AG08395 (cell line): ENCODE data around the gene OR5B12.
"Not testable (repeated sequence)": the region's sequence is repeated elsewhere in the genome, so short reads cannot be mapped to it uniquely, and the experiment has no call there.

Experiments
- DNase-seq: peaks from one replicate; pipeline ENCODE4 v3.0.0; 2012; ENCODE audit warnings: mixed read lengths, low spot score

The OR5B12 gene

DNA sequence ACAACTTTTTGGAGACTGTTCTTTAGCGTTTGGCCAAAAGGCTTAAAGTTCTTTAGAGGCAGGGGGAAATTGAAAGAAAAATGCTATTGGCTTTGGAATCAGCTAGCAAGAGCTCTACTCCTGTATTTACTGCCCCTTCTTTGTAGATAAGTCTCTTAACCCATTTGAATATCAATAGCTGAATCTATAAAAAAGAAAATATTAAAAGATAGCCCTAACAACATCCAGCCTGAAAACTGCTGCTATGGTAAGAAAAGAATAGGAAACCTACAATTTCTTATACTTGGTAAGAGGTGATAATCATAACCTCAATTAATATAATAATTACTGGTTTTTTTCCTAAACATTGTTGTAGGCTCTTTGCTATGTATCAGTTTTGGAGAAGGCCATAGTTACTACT, at the start of gene OR5B12:
OR5B12 (minus strand) TSS at position 101 of the 400 bp plus-strand sequence. CDS start 2,085 bp downstream, outside the sequence.
- DNase-seq, result no peak

GRCh38 chr11:58490827-58491226, 48.8 kb upstream of the OR5B12 start:
- DNase-seq, result no peak

DNA sequence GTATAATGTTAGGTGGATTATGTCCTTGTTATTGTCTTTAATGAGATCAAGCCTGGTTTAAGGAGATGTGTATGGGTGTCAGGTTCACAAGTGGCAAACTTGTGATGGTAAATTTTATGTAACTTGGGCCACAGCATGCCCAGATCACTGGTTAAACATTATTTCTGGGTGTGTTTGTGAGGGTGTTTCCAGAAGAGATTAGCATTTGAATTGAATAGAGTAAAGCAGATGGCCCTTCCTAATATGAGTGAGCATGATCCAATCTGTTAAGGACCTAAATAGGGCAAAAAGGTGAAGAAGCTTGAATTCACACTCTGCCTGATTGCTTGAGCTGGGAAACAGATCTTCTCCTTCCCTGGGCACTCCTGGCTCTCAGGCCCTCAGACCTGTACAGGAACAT, 45.1 kb upstream of the OR5B12 start:
- no peak for DNase-seq

DNA sequence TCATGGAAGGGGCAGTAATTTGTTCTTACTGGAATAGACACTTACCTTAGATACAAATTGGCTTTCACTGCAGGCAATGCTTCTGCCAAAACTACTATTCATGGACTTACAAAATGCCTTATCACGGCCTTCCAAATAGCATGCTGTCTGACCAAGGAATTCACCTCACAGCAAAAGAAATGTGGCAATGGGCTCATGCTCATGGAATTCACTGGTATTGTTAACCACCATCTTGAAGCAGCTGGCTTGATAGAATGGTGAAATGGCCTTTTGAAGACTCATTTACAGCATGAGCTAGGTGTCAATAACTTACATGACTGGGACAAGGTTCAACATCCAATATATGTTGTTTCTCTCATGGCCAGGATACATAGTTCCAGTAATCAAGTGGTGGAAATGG, 43.9 kb upstream of the OR5B12 start:
- no peak for DNase-seq

GRCh38 chr11:58471892-58472291, 29.9 kb upstream of the OR5B12 start:
- no peak for DNase-seq

DNA sequence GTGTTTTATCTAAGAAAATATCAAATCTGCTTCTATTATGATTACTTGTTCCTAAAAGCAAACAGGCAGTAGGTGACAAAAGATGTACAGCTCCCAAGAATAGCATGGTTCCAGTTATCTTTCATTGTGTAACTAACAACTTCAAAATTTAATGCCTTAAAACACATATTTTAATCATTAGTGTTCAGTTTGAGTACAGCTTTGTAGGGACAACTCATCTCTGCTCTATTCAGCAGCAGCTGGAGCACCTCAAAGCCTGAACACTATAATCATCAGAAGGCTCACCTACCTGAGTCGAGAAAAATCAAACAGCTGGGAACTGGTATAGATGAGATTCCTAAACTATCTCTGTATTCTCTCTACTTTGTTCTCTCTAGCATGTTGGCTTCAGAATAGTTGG, 24.3 kb upstream of the OR5B12 start:
- no peak for DNase-seq

DNA sequence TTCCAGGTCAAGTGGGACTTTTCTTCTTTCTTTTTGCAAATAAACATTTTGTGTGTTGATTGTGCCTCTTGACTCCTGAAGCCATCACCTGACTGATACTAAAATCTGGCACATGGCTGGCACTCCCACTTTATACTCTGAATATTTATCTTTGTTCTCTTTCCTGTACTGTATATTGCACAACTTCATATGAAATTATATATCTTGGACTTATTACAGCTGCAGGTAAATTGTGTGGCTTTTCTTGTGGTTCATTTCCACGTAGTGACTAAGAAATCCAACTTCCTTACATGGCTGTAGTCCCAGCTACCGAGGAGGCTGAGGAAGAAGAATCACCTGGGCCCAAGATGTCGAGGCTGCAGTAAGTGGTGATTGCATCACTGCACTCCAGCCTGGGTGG, 23.7 kb upstream of the OR5B12 start:
- no peak for DNase-seq

DNA sequence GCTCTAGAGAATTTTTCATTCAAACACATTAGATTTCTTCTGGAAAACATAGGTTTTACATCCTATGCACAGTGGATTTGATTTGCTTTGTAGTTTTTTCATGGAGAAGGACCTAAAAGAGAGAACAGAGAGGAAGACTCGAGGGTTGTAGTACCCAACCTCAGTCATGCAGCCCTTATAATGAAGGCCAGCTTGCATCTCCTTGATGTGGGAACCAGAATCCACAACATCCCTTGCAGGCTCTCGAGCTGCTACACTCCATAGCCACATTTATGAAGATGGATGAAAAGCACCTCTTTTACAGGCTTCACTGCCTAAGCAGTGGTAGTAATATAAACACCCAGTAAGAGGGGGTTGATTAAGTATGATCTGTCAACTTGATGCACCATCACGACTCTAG, 9.5 kb upstream of the OR5B12 start:
- no peak for DNase-seq

DNA sequence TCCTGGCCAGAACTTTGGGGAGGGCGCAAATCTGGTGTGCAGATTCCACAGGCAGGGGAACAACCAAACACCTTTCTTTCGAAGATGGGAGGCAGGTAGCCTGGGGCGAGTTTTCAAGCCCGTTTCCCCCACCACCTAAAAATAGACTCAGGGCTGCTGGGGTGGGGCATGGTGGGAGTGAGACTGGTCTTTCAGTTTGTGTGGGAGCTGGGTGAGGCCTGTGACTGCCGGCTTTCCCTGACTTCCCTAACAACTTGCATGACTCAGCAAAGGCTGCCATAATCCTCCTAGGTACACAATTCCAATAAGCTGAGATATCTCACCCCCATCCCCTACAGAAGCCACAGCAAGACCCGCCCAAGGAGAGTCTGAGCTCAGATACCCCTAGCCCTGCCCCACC, 4.3 kb upstream of the OR5B12 start:
- no peak for DNase-seq

DNA sequence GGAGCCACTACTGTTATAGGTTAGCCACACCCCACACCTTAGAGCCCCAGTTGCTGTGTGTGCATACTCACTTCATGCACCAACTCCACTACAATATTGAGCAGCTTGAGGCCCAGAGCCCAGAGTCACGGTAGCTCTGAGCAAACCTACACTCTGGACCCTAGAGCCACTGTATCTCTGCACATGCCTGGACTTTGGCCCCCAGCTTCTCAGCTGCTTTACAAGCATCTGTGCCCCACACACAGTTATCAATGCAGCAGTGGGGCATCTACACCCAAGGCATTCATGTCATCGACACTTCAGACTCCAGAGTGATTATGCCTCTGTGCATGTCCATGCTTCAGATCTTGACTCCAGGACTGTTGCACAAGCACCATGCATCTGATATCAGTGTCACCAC, 2.3 kb upstream of the OR5B12 start:
- no peak for DNase-seq

DNA sequence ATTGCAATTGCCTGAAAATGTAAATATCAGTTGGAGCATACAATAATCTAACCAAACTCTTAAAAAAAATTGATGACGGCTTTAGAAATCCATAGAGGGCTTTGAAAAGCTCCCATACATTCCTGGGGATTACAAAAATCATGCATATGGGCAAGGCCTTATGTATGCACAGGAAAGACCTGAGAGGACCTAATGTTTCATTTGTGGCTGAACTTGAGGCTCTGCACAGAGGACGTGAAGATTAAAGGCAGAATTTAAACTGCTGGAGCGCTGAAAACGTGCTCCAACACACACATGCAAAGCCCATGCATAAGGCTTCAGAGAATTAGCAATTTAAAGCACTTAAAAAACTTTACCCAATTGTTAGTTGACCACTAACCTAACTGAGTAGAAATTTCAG, 3.5 kb downstream of the OR5B12 start:
- DNase-seq, result no peak

- no peak for DNase-seq
Observed at GRCh38 chr11:58434217-58434616, 7.8 kb downstream of the OR5B12 start.

DNA sequence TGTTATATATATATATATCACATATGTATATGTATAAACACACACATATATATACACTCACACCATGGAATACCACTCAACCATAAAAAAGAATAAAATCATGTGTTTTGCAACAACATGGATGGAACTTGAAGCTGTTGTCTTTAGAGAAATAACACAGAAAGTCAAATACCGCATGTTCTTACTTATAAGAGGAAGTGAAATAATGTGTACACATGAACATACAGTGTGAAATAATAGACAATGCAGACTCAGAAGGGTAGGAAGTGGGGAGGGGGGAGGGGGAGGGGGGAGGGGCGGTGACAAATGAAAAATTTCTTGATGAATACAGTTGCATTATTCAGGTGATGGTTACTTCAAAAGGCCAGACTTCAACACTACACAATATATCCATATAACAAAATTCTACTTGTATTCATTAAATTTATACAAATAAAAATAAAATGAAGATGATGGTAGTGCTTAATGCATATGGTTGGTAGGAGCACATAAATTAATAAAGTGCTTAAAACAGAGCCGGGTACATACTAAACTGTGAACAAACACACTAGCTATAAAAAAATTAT, 8.3 kb downstream of the OR5B12 start:
- no peak for DNase-seq

GRCh38 chr11:58429273-58429672, 12.8 kb downstream of the OR5B12 start:
- DNase-seq, result no peak

DNA sequence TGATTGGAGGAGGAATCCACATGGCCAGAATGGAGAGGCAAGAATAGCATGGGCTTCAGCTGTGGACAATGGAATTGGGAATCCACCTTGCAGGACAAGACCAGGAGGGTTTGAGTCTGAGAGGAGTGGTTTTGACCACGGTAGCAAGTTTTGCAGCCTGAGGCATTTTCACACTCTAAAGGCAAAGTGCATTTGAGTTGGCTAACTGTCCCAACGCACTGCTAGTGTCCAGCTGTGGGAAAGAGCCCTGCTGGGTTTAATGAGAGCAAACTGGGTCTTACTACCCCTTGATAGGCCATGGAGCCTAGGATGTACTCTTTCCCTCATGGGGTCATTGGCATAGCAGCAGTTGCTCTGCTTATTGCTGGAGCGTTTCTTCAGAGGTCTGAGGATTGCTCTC, 14.0 kb downstream of the OR5B12 start, which contains the start of gene OR5B2:
OR5B2 (minus strand) TSS at position 101 of the 400 bp plus-strand sequence. CDS start 4,860 bp downstream, outside the sequence.
- no peak for DNase-seq

DNA sequence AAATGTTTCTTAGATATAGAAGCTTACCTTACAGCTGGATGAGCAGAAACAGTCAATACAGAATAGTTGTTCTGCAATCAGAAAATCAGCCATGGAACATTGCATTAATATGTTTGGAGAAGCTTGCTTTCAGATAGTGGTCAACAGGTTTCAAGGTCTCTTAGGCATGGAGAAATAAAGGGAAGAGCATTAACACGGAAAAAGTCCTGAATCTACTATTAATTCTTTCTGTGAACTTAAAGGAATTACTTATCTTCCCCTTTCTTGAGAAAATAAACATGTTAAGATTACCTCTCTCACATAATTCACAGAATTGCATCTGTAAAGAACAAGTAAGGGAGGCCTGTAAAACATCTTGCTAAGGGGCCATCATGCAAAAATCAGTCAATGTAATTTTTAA, 35.3 kb downstream of the OR5B12 start, which contains the start of gene OR5B3:
OR5B3 (minus strand) TSS at position 101 of the 400 bp plus-strand sequence. CDS start 3,465 bp downstream, outside the sequence.
- DNase-seq, result no peak

GRCh38 chr11:58399622-58400021, 42.4 kb downstream of the OR5B12 start:
- not testable (repeated sequence) for DNase-seq

DNA sequence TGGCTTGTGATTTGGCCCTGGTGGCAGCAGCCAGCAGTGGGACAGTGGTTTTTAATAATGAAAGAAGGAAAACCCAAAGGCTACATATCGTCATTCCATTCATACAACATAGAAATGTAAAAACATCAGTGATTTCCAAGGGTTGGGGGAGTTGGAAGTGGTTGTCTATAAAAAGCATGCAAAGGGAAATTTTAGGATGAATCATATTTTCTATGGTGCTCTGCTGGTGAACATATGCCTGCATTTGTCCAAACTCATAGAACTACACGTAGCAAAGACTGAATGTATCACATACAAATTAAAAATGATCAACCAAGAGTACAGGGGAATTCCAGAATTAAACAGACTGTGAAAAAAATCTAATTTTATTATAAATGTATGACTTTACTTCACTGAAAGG, 46.5 kb downstream of the OR5B12 start:
- DNase-seq, result no peak

- DNase-seq, result peak; percentile 57
Observed at GRCh38 chr11:58394195-58394594, 47.8 kb downstream of the OR5B12 start.

- no peak for DNase-seq
Observed at GRCh38 chr11:58392746-58393145, 49.3 kb downstream of the OR5B12 start.

DNA sequence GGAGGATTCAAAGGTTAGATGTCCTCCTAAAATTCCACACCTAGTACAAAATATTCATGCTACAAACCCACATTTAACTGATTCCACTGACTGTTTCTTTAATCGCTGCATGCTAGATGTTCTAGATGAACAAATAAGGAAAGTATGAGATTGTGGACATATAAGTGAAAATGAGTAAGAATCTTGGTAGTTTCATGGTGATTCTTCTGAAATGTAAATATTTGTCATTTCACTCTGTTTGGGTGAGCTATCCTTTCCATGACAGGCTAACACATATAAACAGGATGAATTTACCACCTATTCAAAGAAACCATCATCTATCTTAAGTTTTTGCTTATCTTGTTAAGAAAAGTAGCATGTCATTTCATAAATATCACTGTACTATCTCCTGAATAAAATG, 50.2 kb downstream of the OR5B12 start:
- no peak for DNase-seq

- DNase-seq, result no peak
Observed at GRCh38 chr11:58390551-58391063, 51.4 kb downstream of the OR5B12 start.
